IMR-90 (cell line): Measurements from ENCODE around the gene CMTM8. TPM values are rescaled to one million over a fixed set of nuclear protein-coding genes. Genes with fewer than 3 reads are reported as not detected.

Experiments used
- ATAC-seq: fragments of 200-7000 bp; cut with Tn5 transposase; 2 replicates; pipeline ENCODE4 v1.9.1; 2020; ENCODE audit warnings: low read depth, mild to moderate bottlenecking, moderate library complexity
- BruUV-seq: library from RNA; stranded (reverse); fragments of 400-500 nt; replicated peaks from 2 replicates; lab custom pipeline; 2021; lab: Mats Ljungman, UMichigan
- CTCF ChIA-PET: fragments of 300-600 bp; formaldehyde crosslinking; extraction: SDS; loops from one replicate; lab custom pipeline; 2021; ENCODE audit warnings: antibody characterized with exemption; lab: Yijun Ruan, JAX
- POLR2A ChIA-PET: fragments of 300-600 bp; sonication (Branson Sonifier 250); formaldehyde crosslinking; loops from one replicate; lab custom pipeline; 2022; ENCODE audit warnings: antibody characterized with exemption; ENCODE audit not compliant: unreplicated experiment; lab: Charles Lee
- DNase-seq: peaks from one replicate; pipeline ENCODE4 v3.0.0; 2013
- H2AFZ ChIP-seq: replicated peaks from 2 replicates; pipeline ENCODE3; 2013; ENCODE audit warnings: low read length, mild to moderate bottlenecking; ENCODE audit not compliant: poor library complexity
- H2AK5ac ChIP-seq: 2 replicates; pipeline ENCODE4 v1.6.1; 2013; ENCODE audit warnings: low read depth, low read length, inconsistent platforms
- H2AK9ac ChIP-seq: replicated peaks from 2 replicates; pipeline ENCODE3; 2013; ENCODE audit warnings: mild to moderate bottlenecking, low read depth, low read length, moderate library complexity; ENCODE audit not compliant: poor library complexity
- H2BK120ac ChIP-seq: 2 replicates; pipeline ENCODE4 v1.6.1; 2013; ENCODE audit warnings: low read depth, low read length, inconsistent platforms
- H2BK15ac ChIP-seq: 3 replicates; pipeline ENCODE4 v1.6.1; 2013; ENCODE audit warnings: low read depth, low read length, inconsistent platforms
- H2BK20ac ChIP-seq: 2 replicates; pipeline ENCODE4 v1.6.1; 2013; ENCODE audit warnings: low read depth, mild to moderate bottlenecking, inconsistent platforms, low read length, moderate library complexity
- H2BK5ac ChIP-seq: 2 replicates; pipeline ENCODE4 v1.6.1; 2013; ENCODE audit warnings: mild to moderate bottlenecking, low read depth, low read length, inconsistent platforms; ENCODE audit not compliant: poor library complexity, severe bottlenecking
- H3K14ac ChIP-seq: replicated peaks from 2 replicates; pipeline ENCODE4 v1.6.1; 2013; ENCODE audit warnings: low read depth, low read length, inconsistent platforms
- H3K18ac ChIP-seq: 2 replicates; pipeline ENCODE4 v1.6.1; 2013; ENCODE audit warnings: low read depth, low read length, control low read depth
- H3K23ac ChIP-seq: 2 replicates; pipeline ENCODE4 v1.6.1; 2013; ENCODE audit warnings: low read depth, low read length, inconsistent platforms
- H3K27ac ChIP-seq: 2 replicates; pipeline ENCODE4 v1.5.1; 2013; ENCODE audit warnings: mild to moderate bottlenecking, control low read depth, low read length; ENCODE audit not compliant: insufficient read depth
- H3K27me3 ChIP-seq: 2 replicates; pipeline ENCODE4 v1.6.1; 2013; ENCODE audit warnings: low read length; ENCODE audit not compliant: control insufficient read depth, insufficient read depth
- H3K36me3 ChIP-seq: 2 replicates; pipeline ENCODE4 v1.6.1; 2013; ENCODE audit warnings: low read length, mixed read lengths; ENCODE audit not compliant: control insufficient read depth, insufficient read depth
- H3K4ac ChIP-seq: 2 replicates; pipeline ENCODE4 v1.6.1; 2013; ENCODE audit warnings: low read depth, low read length, inconsistent platforms
- H3K4me1 ChIP-seq: 2 replicates; pipeline ENCODE4 v1.6.1; 2013; ENCODE audit warnings: low read length, mixed read lengths; ENCODE audit not compliant: control insufficient read depth, insufficient read depth
- H3K4me2 ChIP-seq: 2 replicates; pipeline ENCODE4 v1.6.1; 2013; ENCODE audit warnings: low read depth, mild to moderate bottlenecking, control low read depth, low read length, moderate library complexity
- H3K4me3 ChIP-seq: 2 replicates; pipeline ENCODE4 v1.5.1; 2013; ENCODE audit warnings: low read depth, mild to moderate bottlenecking, control low read depth, low read length, moderate library complexity; ENCODE audit not compliant: insufficient read depth
- H3K56ac ChIP-seq: 2 replicates; pipeline ENCODE4 v1.6.1; 2013; ENCODE audit warnings: low read length, inconsistent platforms; ENCODE audit not compliant: insufficient read depth; ENCODE audit errors: extremely low read depth
- H3K79me1 ChIP-seq, 2 experiments: 2 replicates each; pipeline ENCODE4 v1.6.1; 2013; ENCODE audit warnings: low read length in 2 of 2, inconsistent platforms in 1 of 2, low read depth in 1 of 2
- H3K9ac ChIP-seq: 2 replicates; pipeline ENCODE4 v1.6.1; 2013; ENCODE audit warnings: low read depth, low read length, control low read depth
- H3K9me1 ChIP-seq: 2 replicates; pipeline ENCODE4 v1.6.1; 2013; ENCODE audit warnings: low read length, inconsistent platforms; ENCODE audit not compliant: insufficient read depth
- H3K9me3 ChIP-seq: 2 replicates; pipeline ENCODE4 v1.6.1; 2013; ENCODE audit warnings: low read length; ENCODE audit not compliant: control insufficient read depth, insufficient read depth
- H4K20me1 ChIP-seq: 2 replicates; pipeline ENCODE4 v1.6.1; 2013; ENCODE audit warnings: low read length, inconsistent platforms; ENCODE audit not compliant: insufficient read depth
- H4K5ac ChIP-seq: 2 replicates; pipeline ENCODE4 v1.6.1; 2013; ENCODE audit warnings: mild to moderate bottlenecking, low read depth, low read length, control low read depth
- H4K8ac ChIP-seq, 2 experiments: 2 replicates each; pipeline ENCODE4 v1.6.1; 2013; ENCODE audit warnings: low read depth in 2 of 2, low read length in 2 of 2, control low read depth in 1 of 2, inconsistent platforms in 1 of 2
- H4K91ac ChIP-seq: 2 replicates; pipeline ENCODE4 v1.6.1; 2013; ENCODE audit warnings: low read depth, low read length, inconsistent platforms; ENCODE audit not compliant: insufficient read depth
- BHLHE40 ChIP-seq: fragments of 150-350 bp; IDR thresholded peaks from 2 replicates; pipeline ENCODE4 v1.6.1; 2016; ENCODE audit warnings: mild to moderate bottlenecking, low read depth, low read length
- CEBPB ChIP-seq: IDR thresholded peaks from 2 replicates; pipeline ENCODE4 v1.6.1; 2012; ENCODE audit warnings: low read depth, low read length, improper control_type of control experiment
- CHD1 ChIP-seq: IDR thresholded peaks from 2 replicates; pipeline ENCODE4 v1.6.1; 2012; ENCODE audit warnings: low read depth, low read length, improper control_type of control experiment
- CTCF ChIP-seq: conservative IDR thresholded peaks from 2 replicates; pipeline ENCODE4 v1.5.1; 2012; ENCODE audit warnings: mild to moderate bottlenecking, low read depth, low read length, improper control_type of control experiment
- ELK1 ChIP-seq: fragments of 150-350 bp; IDR thresholded peaks from 2 replicates; pipeline ENCODE4 v1.6.1; 2016; ENCODE audit warnings: low read depth, mild to moderate bottlenecking, low read length, moderate library complexity, borderline replicate concordance
- MAFK ChIP-seq: IDR thresholded peaks from 2 replicates; pipeline ENCODE4 v1.6.1; 2012; ENCODE audit warnings: low read depth, low read length, improper control_type of control experiment
- MAZ ChIP-seq: IDR thresholded peaks from 2 replicates; pipeline ENCODE4 v1.6.1; 2012; ENCODE audit warnings: low read depth, mild to moderate bottlenecking, low read length, improper control_type of control experiment, moderate library complexity, borderline replicate concordance
- MXI1 ChIP-seq: IDR thresholded peaks from 2 replicates; pipeline ENCODE4 v1.6.1; 2012; ENCODE audit warnings: low read depth, mild to moderate bottlenecking, low read length, moderate library complexity, borderline replicate concordance
- POLR2A ChIP-seq: IDR thresholded peaks from 2 replicates; pipeline ENCODE4 v1.6.1; 2012; ENCODE audit warnings: mild to moderate bottlenecking, low read depth, low read length
- RAD21 ChIP-seq: IDR thresholded peaks from 2 replicates; pipeline ENCODE4 v1.6.1; 2012; ENCODE audit warnings: low read length, improper control_type of control experiment
- RCOR1 ChIP-seq: IDR thresholded peaks from 2 replicates; pipeline ENCODE4 v1.6.1; 2012; ENCODE audit warnings: mild to moderate bottlenecking, low read length, improper control_type of control experiment; ENCODE audit not compliant: insufficient replicate concordance
- SMC3 ChIP-seq: fragments of 150-350 bp; IDR thresholded peaks from 2 replicates; pipeline ENCODE4 v1.6.1; 2016; ENCODE audit warnings: low read depth, mild to moderate bottlenecking, antibody characterized with exemption, low read length, moderate library complexity
- WGBS, 2 experiments: methylation state at CpG; one replicate each; pipeline versions ENCODE4 v1.1.5 to v1.1.7; 2013; ENCODE audit warnings: missing lambda C conversion rate in 2 of 2; ENCODE audit not compliant: insufficient read length in 1 of 2; ENCODE audit errors: extremely low coverage in 2 of 2; 5-methylcytosine and 5-hydroxymethylcytosine counted together
- dilution Hi-C: fragments of 300-500 bp; cut with HindIII; formaldehyde crosslinking; loops from one replicate; pipeline ENCODE4 v1.14.3; 2018; ENCODE audit warnings: low sequenced_read_pairs; ENCODE audit not compliant: unreplicated experiment
- in situ Hi-C: fragments of 300-500 bp; cut with MboI; formaldehyde crosslinking; loops from 3 replicates; pipeline ENCODE4 v1.14.3; 2019; ENCODE audit warnings: low sequenced_read_pairs, inconsistent platforms, mixed read lengths
- intact Hi-C: fragments of 100-400 bp; cut with micrococcal nuclease; formaldehyde crosslinking; loops from 2 replicates; pipeline ENCODE4 v1.10.0; 2022
- polyA plus RNA-seq, 3 experiments: library from polyadenylated mRNA; depleted of rRNA; stranded (reverse); fragments of >200 nt; gene quantifications; 2 replicates each; pipeline ENCODE4 v1.2.3, GENCODE V29; 2012; ENCODE audit warnings: low replicate concordance in 1 of 3
- total RNA-seq: library from RNA; depleted of rRNA; stranded (reverse); fragments of >200 nt; gene quantifications from 2 replicates; pipeline ENCODE4 v1.2.3, GENCODE V29; 2012

The CMTM8 gene
- total and polyA plus RNA-seq, 2 of the 4 experiments (the other 2 are of a cell fraction) = 0.15 TPM; not detected in 1

DNA sequence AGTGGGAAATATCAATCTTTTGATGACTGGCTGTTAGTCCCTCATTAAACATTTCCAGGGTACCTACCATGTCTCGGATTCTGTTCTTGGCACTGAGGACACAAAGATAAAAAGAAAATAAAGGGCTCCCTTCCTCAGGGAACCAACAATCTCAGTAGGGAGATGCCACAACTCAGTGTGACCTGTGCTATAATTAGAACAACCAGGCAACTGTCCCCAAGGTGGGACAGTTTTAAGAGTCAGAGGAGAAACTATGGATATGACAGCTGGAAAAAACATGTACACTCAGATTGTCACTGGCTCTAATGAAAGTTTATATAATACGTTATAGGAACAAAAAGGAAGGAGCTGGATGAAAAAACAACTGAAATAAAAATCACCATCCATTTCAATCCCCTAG, 23.3 kb upstream of the CMTM8 start:
- in situ Hi-C loops = no loop called here
- POLR2A ChIA-PET = no interaction called here
- peaks cover 3% of the 10 kb centered on the region; the same call in 1 of the 2 replicates for H3K9me3 ChIP-seq

More for the DNA sequence above, 23.3 kb upstream of the CMTM8 start:
- Histone ChIP-seq H3K36me3 (no peaks in the 10 kb centered on the region), H2AFZ (no peak overlapping the region), H3K4ac (no peak overlapping the region), H3K4me2 (no peak overlapping the region), H3K4me1 (no peaks in the 10 kb centered on the region), H3K9ac (no peak overlapping the region), H4K20me1 (no peaks in the 10 kb centered on the region), H3K79me1 (no peaks in the 10 kb centered on the region), H3K23ac (no peak overlapping the region), H2AK9ac (no peak overlapping the region), H3K14ac (no peak overlapping the region), H2AK5ac (no peak overlapping the region), H4K8ac (no peak overlapping the region), H2BK5ac (no peak overlapping the region), H2BK15ac (no peak overlapping the region), H2BK120ac (no peak overlapping the region), H3K27ac (no peak overlapping the region), H2BK20ac (no peak overlapping the region), H3K18ac (no peak overlapping the region), H4K5ac (no peak overlapping the region), H4K91ac (no peak overlapping the region), H3K4me3 (no peak overlapping the region), H3K27me3 (no peaks in the 10 kb centered on the region; the same call in 1 of the 2 replicates), H3K56ac (no peak overlapping the region), H3K9me1 (no peaks in the 10 kb centered on the region)
- ATAC-seq = no peak
- BruUV-seq = no TSS peak
- CTCF ChIA-PET = interaction anchor here (1.0 kb wide), 1 partner anchor 16 kb away, joined by 3 read pairs; no protein-coding TSS in a partner anchor
- no peak for DNase-seq
- dilution Hi-C loops = no loop called here
- TF ChIP-seq POLR2A (no peak), CTCF (no peak), MAZ (no peak), SMC3 (no peak), RAD21 (no peak), CHD1 (no peak), RCOR1 (no peak), CEBPB (no peak), ELK1 (no peak), BHLHE40 (no peak), MXI1 (no peak), MAFK (no peak)
- no CpG with 5 or more reads among the region's 2 CpGs for WGBS, 2 experiments
- intact Hi-C loops = no loop called here
